ENCODE results near the gene CNTNAP1.
A peak's percentile ranks its signal among the peaks of the same experiment; 100 is the strongest.
"Not testable (repeated sequence)": the region's sequence is repeated elsewhere in the genome, so short reads cannot be mapped to it uniquely, and the experiment has no call there.

Gene CNTNAP1

DNA sequence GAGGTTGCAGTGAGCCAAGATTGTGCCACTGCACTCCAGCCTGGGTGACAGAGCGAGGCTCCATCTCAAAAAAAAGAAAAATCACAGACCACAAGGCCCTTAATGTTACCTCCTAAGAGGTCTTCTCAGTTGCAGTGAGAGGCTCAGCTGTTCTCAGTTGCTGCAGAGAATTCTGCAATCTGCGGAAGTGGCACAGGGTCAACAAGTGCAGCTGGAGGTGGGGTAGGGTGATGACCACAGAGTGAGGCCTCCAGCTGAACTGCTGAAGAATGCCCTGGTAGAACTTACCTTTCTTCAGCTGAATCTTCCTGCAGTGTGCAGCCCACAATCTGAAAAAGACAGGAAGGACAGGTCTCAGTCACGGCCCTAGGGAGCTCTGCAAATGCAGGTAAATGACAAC is 26.3 kb downstream of the CNTNAP1 start:
- no peaks in the 10 kb centered on the region for H3K9me3 ChIP-seq (ENCODE audit: low read length)
- H3K9ac ChIP-seq (ENCODE audit: low read length), result no peak overlapping the region
- H3K4me3 ChIP-seq (ENCODE audit: low read depth in 1 of 2, low read length in 2 of 2), result no peak overlapping the region
- H3K27me3 ChIP-seq (ENCODE audit: control insufficient read depth in 1 of 2, insufficient read depth in 2 of 2, low read length in 2 of 2), result no peaks in the 10 kb centered on the region
- no peak overlapping the region for H3K27ac ChIP-seq (ENCODE audit: low read depth, low read length)
- no peaks in the 10 kb centered on the region for H3K4me1 ChIP-seq (ENCODE audit: insufficient read depth, low read length)
- H3K36me3 ChIP-seq (ENCODE audit: insufficient read depth, low read length), result peaks cover 91% of the 10 kb centered on the region

DNA sequence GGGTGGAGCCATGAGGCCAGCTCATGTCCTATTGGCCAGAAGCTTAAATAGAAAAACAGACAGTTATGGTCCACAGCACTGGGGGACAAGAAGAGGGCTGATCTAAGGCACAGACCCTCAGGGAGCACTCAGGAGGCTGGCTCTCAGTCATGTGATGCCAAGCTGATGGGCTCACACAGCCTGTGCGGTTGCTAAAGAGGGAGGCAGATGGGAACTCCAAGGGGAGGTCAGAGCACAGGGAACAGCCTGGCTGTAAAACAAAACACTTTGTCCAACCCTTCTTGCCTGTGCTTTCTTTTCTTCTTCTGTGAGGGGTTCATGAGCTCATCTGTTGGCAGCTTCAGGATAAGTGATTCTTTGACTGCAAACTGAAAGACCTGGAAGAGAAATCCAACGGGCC is 27.2 kb downstream of the CNTNAP1 start:
- H3K36me3 ChIP-seq (ENCODE audit: insufficient read depth, low read length), result peaks cover 91% of the 10 kb centered on the region
- H3K9me3 ChIP-seq (ENCODE audit: low read length), result no peaks in the 10 kb centered on the region
- H3K27me3 ChIP-seq (ENCODE audit: control insufficient read depth in 1 of 2, insufficient read depth in 2 of 2, low read length in 2 of 2), result no peaks in the 10 kb centered on the region
- no peaks in the 10 kb centered on the region for H3K4me1 ChIP-seq (ENCODE audit: insufficient read depth, low read length)
- no peak overlapping the region for H3K9ac ChIP-seq (ENCODE audit: low read length)
- H3K27ac ChIP-seq (ENCODE audit: low read depth, low read length), result no peak overlapping the region
- H3K4me3 ChIP-seq (ENCODE audit: low read depth in 1 of 2, low read length in 2 of 2), result no peak overlapping the region

DNA sequence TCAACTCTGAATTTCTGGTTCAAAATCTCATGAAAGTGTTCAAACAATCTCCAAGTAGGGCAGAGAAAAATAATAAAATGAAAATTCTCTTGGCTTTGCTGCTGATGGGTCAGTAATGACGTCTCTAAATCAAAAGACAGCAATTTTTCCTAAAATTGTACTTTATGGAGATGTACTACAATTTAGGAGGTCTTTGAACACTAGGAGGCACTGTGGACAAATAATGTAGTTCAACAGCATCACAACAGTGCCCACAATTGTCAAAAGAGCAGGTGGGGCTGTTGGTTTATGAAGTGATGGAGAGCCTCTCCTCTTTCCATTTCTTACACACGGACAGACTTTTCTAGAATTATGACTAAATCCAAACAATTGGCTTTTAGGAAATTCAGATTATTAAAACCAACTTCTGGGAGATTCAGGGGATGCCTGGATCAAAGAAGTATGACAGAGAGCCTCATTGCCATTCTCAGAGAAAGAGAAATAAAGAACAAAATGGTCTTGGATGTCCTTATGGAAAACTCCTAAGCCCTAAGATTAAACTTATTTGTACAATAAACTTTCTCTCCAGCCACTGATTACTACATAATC is 38.8 kb downstream of the CNTNAP1 start:
- H3K27ac ChIP-seq (ENCODE audit: low read depth, low read length), result no peak overlapping the region
- H3K9ac ChIP-seq (ENCODE audit: low read length), result no peak overlapping the region
- peaks cover 77% of the 10 kb centered on the region for H3K36me3 ChIP-seq (ENCODE audit: insufficient read depth, low read length)
- H3K9me3 ChIP-seq (ENCODE audit: low read length), result no peaks in the 10 kb centered on the region
- no peaks in the 10 kb centered on the region for H3K27me3 ChIP-seq (ENCODE audit: control insufficient read depth in 1 of 2, insufficient read depth in 2 of 2, low read length in 2 of 2)
- H3K4me3 ChIP-seq (ENCODE audit: low read depth in 1 of 2, low read length in 2 of 2), result no peak overlapping the region
- H3K4me1 ChIP-seq (ENCODE audit: insufficient read depth, low read length), result no peaks in the 10 kb centered on the region

DNA sequence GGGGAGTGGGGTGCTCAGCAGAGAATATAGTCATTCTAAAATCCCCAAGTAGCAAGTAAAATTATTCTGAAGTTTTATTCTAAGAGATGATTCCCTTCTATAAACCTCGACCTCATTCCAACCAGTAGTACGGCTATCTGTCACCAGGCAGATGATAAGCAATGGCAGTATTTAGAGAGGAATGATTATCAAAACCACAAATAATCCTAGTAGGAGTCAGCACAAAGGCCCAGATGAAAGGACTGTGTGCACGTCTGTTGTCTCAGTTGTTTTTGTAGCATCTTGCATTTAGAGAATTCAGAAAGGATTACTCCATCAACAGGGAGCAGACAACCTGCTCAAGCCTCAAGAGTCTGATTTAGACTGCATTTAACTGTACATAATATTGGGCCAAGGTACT is 41.3 kb downstream of the CNTNAP1 start:
- Histone ChIP-seq H3K9ac (ENCODE audit: low read length) (no peak overlapping the region), H3K9me3 (ENCODE audit: low read length) (no peaks in the 10 kb centered on the region), H3K36me3 (ENCODE audit: insufficient read depth, low read length) (peaks cover 64% of the 10 kb centered on the region), H3K4me3 (ENCODE audit: low read depth in 1 of 2, low read length in 2 of 2) (no peak overlapping the region), H3K27ac (ENCODE audit: low read depth, low read length) (no peak overlapping the region), H3K27me3 (ENCODE audit: control insufficient read depth in 1 of 2, insufficient read depth in 2 of 2, low read length in 2 of 2) (no peaks in the 10 kb centered on the region), H3K4me1 (ENCODE audit: insufficient read depth, low read length) (no peaks in the 10 kb centered on the region)

DNA sequence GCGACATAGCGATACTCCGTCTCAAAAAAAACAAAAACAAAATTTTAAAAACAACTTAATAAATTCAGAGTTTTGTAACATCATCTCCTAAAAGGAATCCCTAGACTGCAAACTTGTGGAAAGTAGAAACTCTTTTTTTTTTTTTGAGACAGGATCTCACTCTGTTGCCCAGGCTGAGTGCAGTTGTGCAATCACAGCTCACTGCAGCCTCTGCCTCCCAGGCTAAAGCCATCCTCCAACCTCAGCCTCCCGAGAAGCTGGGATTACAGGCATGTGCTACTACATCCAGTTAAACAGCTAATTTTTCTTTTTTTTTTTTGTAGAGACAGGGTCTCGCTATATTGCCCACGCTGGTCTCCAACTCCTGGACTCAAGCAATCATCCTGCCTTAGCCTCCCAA is 42.8 kb downstream of the CNTNAP1 start:
- Histone ChIP-seq H3K36me3 (ENCODE audit: insufficient read depth, low read length) (peaks cover 61% of the 10 kb centered on the region), H3K4me1 (ENCODE audit: insufficient read depth, low read length) (no peaks in the 10 kb centered on the region), H3K4me3 (ENCODE audit: low read depth in 1 of 2, low read length in 2 of 2) (no peak overlapping the region), H3K9ac (ENCODE audit: low read length) (no peak overlapping the region), H3K27me3 (ENCODE audit: control insufficient read depth in 1 of 2, insufficient read depth in 2 of 2, low read length in 2 of 2) (no peaks in the 10 kb centered on the region), H3K27ac (ENCODE audit: low read depth, low read length) (no peak overlapping the region), H3K9me3 (ENCODE audit: low read length) (no peaks in the 10 kb centered on the region)

DNA sequence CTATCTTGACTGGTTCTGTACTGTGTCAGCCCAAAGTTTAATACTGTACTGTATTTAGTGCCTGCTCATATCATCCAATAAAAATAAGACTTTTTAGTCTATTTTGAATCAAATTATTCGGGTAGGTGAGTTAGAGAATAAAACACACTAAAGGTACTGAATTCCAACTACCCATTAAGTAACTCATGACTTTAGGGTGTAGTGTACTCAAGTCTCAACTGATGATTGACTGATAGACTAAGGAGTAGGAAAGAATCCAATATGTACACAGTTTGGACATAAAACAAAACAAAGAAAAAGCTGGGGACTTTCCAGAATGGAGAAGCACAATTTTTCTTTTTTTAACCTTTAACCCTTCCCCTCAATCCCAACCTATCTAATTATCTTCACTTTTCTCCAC is 58.4 kb downstream of the CNTNAP1 start:
- Histone ChIP-seq H3K9me3 (ENCODE audit: low read length) (no peaks in the 10 kb centered on the region), H3K27ac (ENCODE audit: low read depth, low read length) (no peak overlapping the region), H3K9ac (ENCODE audit: low read length) (no peak overlapping the region), H3K36me3 (ENCODE audit: insufficient read depth, low read length) (no peaks in the 10 kb centered on the region), H3K4me1 (ENCODE audit: insufficient read depth, low read length) (peaks cover 10% of the 10 kb centered on the region), H3K4me3 (ENCODE audit: low read depth in 1 of 2, low read length in 2 of 2) (no peak overlapping the region), H3K27me3 (ENCODE audit: control insufficient read depth in 1 of 2, insufficient read depth in 2 of 2, low read length in 2 of 2) (no peaks in the 10 kb centered on the region)

GRCh38 chr17:42742916-42743315 is 60.6 kb downstream of the CNTNAP1 start:
- H3K9ac ChIP-seq (ENCODE audit: low read length); H3K27me3 ChIP-seq (ENCODE audit: control insufficient read depth in 1 of 2, insufficient read depth in 2 of 2, low read length in 2 of 2); H3K4me3 ChIP-seq (ENCODE audit: low read depth in 1 of 2, low read length in 2 of 2); H3K36me3 ChIP-seq (ENCODE audit: insufficient read depth, low read length); H3K9me3 ChIP-seq (ENCODE audit: low read length); H3K4me1 ChIP-seq (ENCODE audit: insufficient read depth, low read length); H3K27ac ChIP-seq (ENCODE audit: low read depth, low read length): not testable (repeated sequence)

- no peaks in the 10 kb centered on the region for H3K9me3 ChIP-seq (ENCODE audit: low read length)
- no peaks in the 10 kb centered on the region for H3K36me3 ChIP-seq (ENCODE audit: insufficient read depth, low read length)
- peak overlapping the region; percentile 77 for H3K4me3 ChIP-seq (ENCODE audit: low read depth in 1 of 2, low read length in 2 of 2)
- H3K9ac ChIP-seq (ENCODE audit: low read length), result peak overlapping the region; percentile 65
- H3K4me1 ChIP-seq (ENCODE audit: insufficient read depth, low read length), result peaks cover 10% of the 10 kb centered on the region
- no peaks in the 10 kb centered on the region for H3K27me3 ChIP-seq (ENCODE audit: control insufficient read depth in 1 of 2, insufficient read depth in 2 of 2, low read length in 2 of 2)
- peak overlapping the region; percentile 90 for H3K27ac ChIP-seq (ENCODE audit: low read depth, low read length)
These were observed 61.4 kb downstream of the CNTNAP1 start for GRCh38 chr17:42743595-42744282.

DNA sequence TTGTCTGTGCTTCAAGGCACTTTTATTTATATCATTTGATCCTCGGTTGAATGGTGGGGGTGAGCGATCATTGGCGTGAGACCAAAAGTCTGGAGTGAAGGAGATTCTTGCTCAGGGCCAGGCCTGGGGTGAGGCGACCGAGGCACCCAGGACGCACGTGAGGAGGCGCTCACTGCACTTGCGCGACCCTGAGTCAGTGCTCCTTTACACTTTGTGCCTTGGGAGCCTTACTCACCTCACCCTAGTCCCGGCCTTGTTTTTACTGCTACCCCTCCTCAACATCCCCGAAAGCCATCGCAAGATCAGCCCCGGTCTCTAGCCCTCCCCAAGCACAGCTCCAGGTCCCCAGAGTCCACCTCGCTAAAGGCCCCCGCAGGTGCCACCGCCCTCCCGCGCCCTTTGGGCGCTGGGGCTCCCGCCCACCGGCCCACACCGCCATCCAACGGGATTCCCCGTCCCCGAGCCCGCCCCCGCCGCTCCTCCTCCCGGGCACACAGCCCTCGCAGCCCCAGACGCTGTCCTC is 62.0 kb downstream of the CNTNAP1 start:
- Histone ChIP-seq H3K9ac (ENCODE audit: low read length) (peak overlapping the region; percentile 65), H3K4me3 (ENCODE audit: low read depth in 1 of 2, low read length in 2 of 2) (peak overlapping the region; percentile 77 to 83), H3K9me3 (ENCODE audit: low read length) (no peaks in the 10 kb centered on the region), H3K4me1 (ENCODE audit: insufficient read depth, low read length) (peaks cover 10% of the 10 kb centered on the region), H3K27me3 (ENCODE audit: control insufficient read depth in 1 of 2, insufficient read depth in 2 of 2, low read length in 2 of 2) (no peaks in the 10 kb centered on the region), H3K27ac (ENCODE audit: low read depth, low read length) (peak overlapping the region; percentile 90), H3K36me3 (ENCODE audit: insufficient read depth, low read length) (no peaks in the 10 kb centered on the region)

GRCh38 chr17:42744806-42745617 is 62.7 kb downstream of the CNTNAP1 start, which contains the start of gene EZH1:
Gene EZH1 (minus strand): TSS chr17:42745040. CDS start chr17:42728941, 16,099 bp downstream.
- Histone ChIP-seq H3K36me3 (ENCODE audit: insufficient read depth, low read length) (no peaks in the 10 kb centered on the region), H3K4me1 (ENCODE audit: insufficient read depth, low read length) (peaks cover 12% of the 10 kb centered on the region), H3K9me3 (ENCODE audit: low read length) (no peaks in the 10 kb centered on the region), H3K27ac (ENCODE audit: low read depth, low read length) (peak within 1 kb of the TSS; percentile 90), H3K4me3 (ENCODE audit: low read depth in 1 of 2, low read length in 2 of 2) (peak within 1 kb of the TSS; percentile 77 to 83), H3K9ac (ENCODE audit: low read length) (peak within 1 kb of the TSS; percentile 65), H3K27me3 (ENCODE audit: control insufficient read depth in 1 of 2, insufficient read depth in 2 of 2, low read length in 2 of 2) (no peaks in the 10 kb centered on the region)

GRCh38 chr17:42748202-42748907 is 66.0 kb downstream of the CNTNAP1 start:
- no peaks in the 10 kb centered on the region for H3K9me3 ChIP-seq (ENCODE audit: low read length)

More at GRCh38 chr17:42748202-42748907, 66.0 kb downstream of the CNTNAP1 start:
- Histone ChIP-seq H3K4me3 (ENCODE audit: low read depth in 1 of 2, low read length in 2 of 2) (no peak overlapping the region), H3K27me3 (ENCODE audit: control insufficient read depth in 1 of 2, insufficient read depth in 2 of 2, low read length in 2 of 2) (no peaks in the 10 kb centered on the region), H3K36me3 (ENCODE audit: insufficient read depth, low read length) (no peaks in the 10 kb centered on the region), H3K27ac (ENCODE audit: low read depth, low read length) (no peak overlapping the region), H3K4me1 (ENCODE audit: insufficient read depth, low read length) (peaks cover 14% of the 10 kb centered on the region), H3K9ac (ENCODE audit: low read length) (no peak overlapping the region)

Data from muscle layer of colon (tissue), 2 donors.